Measurements from ENCODE around the gene PPM1A.

The PPM1A gene

GRCh38 chr14:60249321-60250256, 568 bp downstream of the PPM1A start:
- Mint-ChIP-seq H3K9me3 (no peaks in the 10 kb centered on the region), H3K4me1 (peaks cover 57% of the 10 kb centered on the region), H3K27ac (peak overlapping the region; percentile 96 to 99 (median 99)), H3K36me3 (ENCODE audit: low read depth) (peaks cover 12% of the 10 kb centered on the region), H3K27me3 (ENCODE audit: low read depth) (no peaks in the 10 kb centered on the region), H3K4me3 (peak overlapping the region; percentile 97)
- TF ChIP-seq CTCF (IDR thresholded peaks at IDR 0.05; ENCODE audit: unreplicated experiment in 3 of 3): no peak

- no peaks in the 10 kb centered on the region for H3K27me3 Mint-ChIP-seq (ENCODE audit: low read depth)
- TF ChIP-seq CTCF (IDR thresholded peaks at IDR 0.05; ENCODE audit: unreplicated experiment in 3 of 3): no peak
- H3K9me3 Mint-ChIP-seq: no peaks in the 10 kb centered on the region
- peaks cover 16% of the 10 kb centered on the region for H3K36me3 Mint-ChIP-seq (ENCODE audit: low read depth)
- H3K4me3 Mint-ChIP-seq: peak overlapping the region; percentile 85 to 97 (median 92)
- peak overlapping the region; percentile 89 to 98 (median 96) for H3K27ac Mint-ChIP-seq
- H3K4me1 Mint-ChIP-seq: peaks cover 55% of the 10 kb centered on the region
These were observed 1.4 kb downstream of the PPM1A start for GRCh38 chr14:60250257-60251035.

- Mint-ChIP-seq H3K9me3 (no peaks in the 10 kb centered on the region), H3K27me3 (ENCODE audit: low read depth) (no peaks in the 10 kb centered on the region), H3K4me1 (peaks cover 53% of the 10 kb centered on the region), H3K36me3 (ENCODE audit: low read depth) (peaks cover 16% of the 10 kb centered on the region), H3K4me3 (peak overlapping the region; percentile 85 to 97 (median 92)), H3K27ac (peak overlapping the region; percentile 79 to 98 (median 89))
- no peak for TF ChIP-seq CTCF (IDR thresholded peaks at IDR 0.05; ENCODE audit: unreplicated experiment in 3 of 3)
These were observed 2.9 kb downstream of the PPM1A start for GRCh38 chr14:60251877-60252276.

GRCh38 chr14:60252630-60253029, 3.6 kb downstream of the PPM1A start:
- Mint-ChIP-seq H3K4me3 (peak overlapping the region; percentile 27 to 97 (median 85)), H3K36me3 (ENCODE audit: low read depth) (peaks cover 16% of the 10 kb centered on the region), H3K27me3 (ENCODE audit: low read depth) (no peaks in the 10 kb centered on the region), H3K27ac (peak overlapping the region in 2 of 3 experiments; percentile 50 to 89), H3K4me1 (peaks cover 49% of the 10 kb centered on the region), H3K9me3 (no peaks in the 10 kb centered on the region)
- no peak for TF ChIP-seq CTCF (IDR thresholded peaks at IDR 0.05; ENCODE audit: unreplicated experiment in 3 of 3)

GRCh38 chr14:60253649-60254048, 4.6 kb downstream of the PPM1A start:
- H3K27me3 Mint-ChIP-seq (ENCODE audit: low read depth): no peaks in the 10 kb centered on the region
- no peaks in the 10 kb centered on the region for H3K9me3 Mint-ChIP-seq
- peaks cover 47% of the 10 kb centered on the region for H3K4me1 Mint-ChIP-seq
- H3K36me3 Mint-ChIP-seq (ENCODE audit: low read depth): peaks cover 17% of the 10 kb centered on the region
- TF ChIP-seq CTCF (IDR thresholded peaks at IDR 0.05; ENCODE audit: unreplicated experiment in 3 of 3): no peak
- H3K27ac Mint-ChIP-seq: peak overlapping the region in 1 of 3 experiments; percentile 25
- no peak overlapping the region for H3K4me3 Mint-ChIP-seq

Data from nephron (organoid).